Activated T-cell treated with anti-CD3 and anti-CD28 coated beads, Interleukin-2, amount 50 U/mL, for 24 hours (primary cell): ENCODE results near the gene ZHX3.

Experiments
- DNase-seq: peaks from one replicate; pipeline ENCODE4 v3.0.0-alpha.2; 2020
- H3K27ac Mint-ChIP-seq: 2 replicates; pipeline ENCODE4 v1.8.0; 2020; ENCODE audit warnings: mild to moderate bottlenecking, mixed read lengths
- H3K27me3 Mint-ChIP-seq: 2 replicates; pipeline ENCODE4 v1.8.0; 2020; ENCODE audit warnings: mixed read lengths
- H3K36me3 Mint-ChIP-seq: 2 replicates; pipeline ENCODE4 v1.8.0; 2020; ENCODE audit warnings: low read depth, mixed read lengths
- H3K4me1 Mint-ChIP-seq: 2 replicates; pipeline ENCODE4 v1.8.0; 2020; ENCODE audit warnings: low read depth, mixed read lengths
- H3K4me3 Mint-ChIP-seq: 2 replicates; pipeline ENCODE4 v1.8.0; 2020; ENCODE audit warnings: mild to moderate bottlenecking, moderate library complexity, mixed read lengths
- H3K9me3 Mint-ChIP-seq: 2 replicates; pipeline ENCODE4 v1.8.0; 2020; ENCODE audit warnings: mixed read lengths

The ZHX3 gene

GRCh38 chr20:41276317-41276751, 41.2 kb downstream of the ZHX3 start:
- Mint-ChIP-seq H3K27me3 (no peaks in the 10 kb centered on the region), H3K27ac (no peak overlapping the region), H3K9me3 (no peaks in the 10 kb centered on the region), H3K4me1 (peaks cover 3% of the 10 kb centered on the region), H3K4me3 (no peak overlapping the region), H3K36me3 (no peaks in the 10 kb centered on the region)
- DNase-seq, result no peak

DNA sequence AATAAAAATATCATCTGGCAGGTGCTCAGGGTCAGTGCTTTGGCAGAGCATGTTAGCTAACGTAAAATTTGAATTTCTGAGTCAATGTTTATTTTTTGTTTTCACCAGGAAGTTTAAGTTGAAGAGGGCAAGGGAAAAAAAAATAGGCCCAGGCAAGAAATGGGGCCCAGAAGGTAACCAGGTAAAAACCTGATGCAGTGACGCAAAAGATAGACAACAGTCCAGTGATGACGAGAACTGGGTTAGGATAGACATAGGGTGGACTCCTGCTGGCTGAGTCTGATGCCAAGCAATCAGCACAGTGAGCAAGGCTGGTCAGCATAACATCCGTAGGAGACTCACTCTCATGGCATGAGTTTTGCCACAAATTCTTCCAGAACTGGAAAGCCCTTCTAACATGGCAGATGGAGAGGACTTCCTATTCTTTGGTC, 42.2 kb downstream of the ZHX3 start:
- Mint-ChIP-seq H3K27ac (no peak overlapping the region), H3K36me3 (no peaks in the 10 kb centered on the region), H3K27me3 (no peaks in the 10 kb centered on the region), H3K4me1 (peaks cover 3% of the 10 kb centered on the region), H3K4me3 (no peak overlapping the region), H3K9me3 (no peaks in the 10 kb centered on the region)
- DNase-seq, result no peak

DNA sequence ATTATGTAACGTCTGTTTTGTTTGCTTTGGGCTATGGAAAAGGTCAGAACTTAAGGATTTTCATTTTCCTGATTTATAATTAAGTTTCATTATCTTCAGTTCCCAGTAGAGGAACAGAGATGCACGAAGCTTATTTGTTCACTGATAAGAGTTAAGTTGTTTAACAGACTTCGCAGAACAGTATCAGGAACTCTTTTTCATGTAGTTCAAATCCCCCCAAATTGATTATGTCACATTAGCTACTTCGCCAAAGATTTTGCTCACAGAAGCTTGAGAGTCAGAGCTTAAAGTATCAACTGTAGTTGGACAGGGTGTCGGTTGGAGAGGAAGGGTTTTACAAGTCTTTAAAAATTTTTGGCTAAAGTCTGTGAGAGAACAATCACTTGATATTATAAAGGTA, 43.4 kb downstream of the ZHX3 start:
- Mint-ChIP-seq H3K4me3 (no peak overlapping the region), H3K4me1 (no peaks in the 10 kb centered on the region), H3K36me3 (no peaks in the 10 kb centered on the region), H3K9me3 (no peaks in the 10 kb centered on the region), H3K27ac (no peak overlapping the region), H3K27me3 (no peaks in the 10 kb centered on the region)
- DNase-seq, result no peak

GRCh38 chr20:41273445-41273844, 44.1 kb downstream of the ZHX3 start:
- Mint-ChIP-seq H3K9me3 (no peaks in the 10 kb centered on the region), H3K27ac (no peak overlapping the region), H3K4me3 (no peak overlapping the region), H3K36me3 (peaks cover 2% of the 10 kb centered on the region), H3K4me1 (no peaks in the 10 kb centered on the region), H3K27me3 (no peaks in the 10 kb centered on the region)
- no peak for DNase-seq

DNA sequence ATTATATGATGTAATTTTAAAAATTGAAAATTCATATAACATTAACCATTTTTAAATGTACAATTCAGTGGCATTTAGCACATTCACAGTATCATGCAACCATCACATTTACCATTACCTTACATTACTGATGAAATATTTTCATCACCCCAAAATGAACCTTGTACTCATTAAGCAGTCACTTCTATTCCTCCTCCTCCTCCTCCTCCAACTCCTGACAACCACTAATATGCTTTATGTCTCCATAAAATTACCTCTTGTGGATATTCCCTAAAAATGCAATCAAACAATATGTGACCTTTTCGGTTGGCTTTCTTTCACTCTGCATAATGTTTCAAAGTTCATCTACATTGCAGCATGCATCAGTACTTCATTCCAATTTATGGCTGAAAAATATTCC, 45.2 kb downstream of the ZHX3 start:
- Mint-ChIP-seq H3K36me3 (peaks cover 7% of the 10 kb centered on the region), H3K27me3 (no peaks in the 10 kb centered on the region), H3K27ac (no peak overlapping the region), H3K9me3 (no peaks in the 10 kb centered on the region), H3K4me3 (no peak overlapping the region), H3K4me1 (no peaks in the 10 kb centered on the region)
- DNase-seq, result no peak

DNA sequence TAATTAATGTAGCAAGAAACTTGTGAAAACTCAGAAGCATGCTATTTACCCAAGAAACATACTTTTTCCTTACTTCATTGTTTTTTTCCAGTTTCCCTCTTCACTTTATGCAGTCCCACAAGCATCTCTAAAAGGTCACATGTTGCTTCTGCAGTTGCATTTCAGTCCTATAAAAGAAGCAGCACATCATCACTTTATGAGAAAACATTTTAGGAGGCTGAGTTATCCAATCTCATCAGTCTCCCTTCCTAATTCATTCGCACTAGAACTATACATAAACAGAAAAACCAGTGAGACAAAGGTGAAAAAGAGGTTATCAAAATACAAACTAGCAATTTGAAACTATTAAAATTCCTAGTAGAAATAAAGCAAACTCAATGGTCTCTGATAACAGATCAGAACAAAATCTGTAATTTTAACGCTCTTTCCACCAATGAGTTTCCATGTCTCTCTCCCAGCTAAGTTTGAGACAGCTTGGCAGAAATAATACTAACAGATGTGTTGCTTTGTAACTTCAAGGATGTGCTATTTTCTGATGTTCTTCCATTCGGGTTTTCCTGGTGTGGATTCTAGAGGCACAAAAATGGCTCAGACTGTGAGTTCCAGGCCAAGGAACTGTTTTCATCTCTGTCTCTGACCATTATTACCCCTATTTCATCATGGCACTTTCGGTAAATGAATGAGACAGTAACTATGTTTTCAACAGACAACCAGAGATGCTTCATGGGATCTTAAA, 48.4 kb downstream of the ZHX3 start:
- Mint-ChIP-seq H3K27me3 (no peaks in the 10 kb centered on the region), H3K4me1 (no peaks in the 10 kb centered on the region), H3K4me3 (no peak overlapping the region), H3K27ac (no peak overlapping the region), H3K36me3 (peaks cover 11% of the 10 kb centered on the region), H3K9me3 (no peaks in the 10 kb centered on the region)
- DNase-seq, result no peak

- no peak overlapping the region for H3K27ac Mint-ChIP-seq
- no peaks in the 10 kb centered on the region for H3K9me3 Mint-ChIP-seq
- no peaks in the 10 kb centered on the region for H3K27me3 Mint-ChIP-seq
- H3K36me3 Mint-ChIP-seq, result peaks cover 11% of the 10 kb centered on the region
- no peaks in the 10 kb centered on the region for H3K4me1 Mint-ChIP-seq
- DNase-seq, result no peak
- no peak overlapping the region for H3K4me3 Mint-ChIP-seq
Measured at GRCh38 chr20:41268402-41268801, 49.1 kb downstream of the ZHX3 start.

DNA sequence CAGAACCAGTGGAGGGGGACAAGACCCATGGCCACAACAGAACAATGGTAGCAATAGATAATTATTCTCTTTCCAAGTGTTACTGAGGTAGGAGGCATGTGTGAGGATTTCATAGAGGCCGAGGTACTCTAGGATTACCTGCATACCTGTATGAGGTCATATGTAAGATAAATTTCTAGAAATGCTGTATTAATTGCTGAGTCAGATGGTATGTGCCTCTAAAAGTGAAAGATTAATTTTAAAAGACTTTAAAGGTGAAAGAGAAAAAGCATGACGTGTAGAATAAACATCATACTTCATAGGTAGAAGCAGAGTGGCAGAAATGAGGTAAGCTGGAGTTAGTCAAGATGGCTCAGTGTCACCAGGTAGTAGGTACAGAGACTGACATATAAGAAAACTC, 51.6 kb downstream of the ZHX3 start:
- Mint-ChIP-seq H3K9me3 (no peaks in the 10 kb centered on the region), H3K27me3 (no peaks in the 10 kb centered on the region), H3K27ac (no peak overlapping the region), H3K4me1 (no peaks in the 10 kb centered on the region), H3K36me3 (peaks cover 11% of the 10 kb centered on the region), H3K4me3 (no peak overlapping the region)
- no peak for DNase-seq

DNA sequence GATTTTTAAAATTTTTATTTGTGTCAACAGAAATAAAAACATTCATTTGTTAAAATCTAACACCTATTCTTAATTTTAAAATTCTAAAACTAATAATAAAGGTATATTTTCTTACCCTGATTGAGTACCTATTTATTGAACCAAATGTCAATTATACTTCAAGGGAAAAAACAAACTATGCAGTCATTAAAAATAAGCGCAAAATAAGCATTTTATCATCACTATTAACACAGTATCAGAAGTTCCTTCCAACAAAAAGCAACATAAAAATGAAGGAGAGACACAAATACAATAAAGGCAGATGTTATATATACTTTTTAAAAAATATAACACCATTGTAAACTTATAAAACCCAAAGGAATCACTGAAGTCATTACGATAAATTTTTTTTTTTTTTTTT, 52.7 kb downstream of the ZHX3 start:
- no peaks in the 10 kb centered on the region for H3K9me3 Mint-ChIP-seq
- no peak overlapping the region for H3K4me3 Mint-ChIP-seq
- H3K27me3 Mint-ChIP-seq, result no peaks in the 10 kb centered on the region
- H3K4me1 Mint-ChIP-seq, result no peaks in the 10 kb centered on the region
- no peak overlapping the region for H3K27ac Mint-ChIP-seq
- no peak for DNase-seq
- peaks cover 11% of the 10 kb centered on the region for H3K36me3 Mint-ChIP-seq

GRCh38 chr20:41261790-41262717, 55.5 kb downstream of the ZHX3 start:
- DNase-seq, result no peak
- H3K4me3 Mint-ChIP-seq, result no peak overlapping the region
- H3K36me3 Mint-ChIP-seq, result peaks cover 2% of the 10 kb centered on the region
- H3K27me3 Mint-ChIP-seq, result no peaks in the 10 kb centered on the region
- no peaks in the 10 kb centered on the region for H3K9me3 Mint-ChIP-seq
- H3K27ac Mint-ChIP-seq, result no peak overlapping the region
- H3K4me1 Mint-ChIP-seq, result no peaks in the 10 kb centered on the region

GRCh38 chr20:41261260-41261659, 56.3 kb downstream of the ZHX3 start:
- Mint-ChIP-seq H3K9me3 (no peaks in the 10 kb centered on the region), H3K4me3 (no peak overlapping the region), H3K36me3 (peaks cover 1% of the 10 kb centered on the region), H3K27ac (no peak overlapping the region), H3K27me3 (no peaks in the 10 kb centered on the region), H3K4me1 (no peaks in the 10 kb centered on the region)
- DNase-seq, result no peak

- Mint-ChIP-seq H3K27me3 (no peaks in the 10 kb centered on the region), H3K4me3 (no peak overlapping the region), H3K9me3 (no peaks in the 10 kb centered on the region), H3K36me3 (no peaks in the 10 kb centered on the region), H3K4me1 (no peaks in the 10 kb centered on the region), H3K27ac (no peak overlapping the region)
- no peak for DNase-seq
Measured at GRCh38 chr20:41260734-41261220, 56.8 kb downstream of the ZHX3 start.

DNA sequence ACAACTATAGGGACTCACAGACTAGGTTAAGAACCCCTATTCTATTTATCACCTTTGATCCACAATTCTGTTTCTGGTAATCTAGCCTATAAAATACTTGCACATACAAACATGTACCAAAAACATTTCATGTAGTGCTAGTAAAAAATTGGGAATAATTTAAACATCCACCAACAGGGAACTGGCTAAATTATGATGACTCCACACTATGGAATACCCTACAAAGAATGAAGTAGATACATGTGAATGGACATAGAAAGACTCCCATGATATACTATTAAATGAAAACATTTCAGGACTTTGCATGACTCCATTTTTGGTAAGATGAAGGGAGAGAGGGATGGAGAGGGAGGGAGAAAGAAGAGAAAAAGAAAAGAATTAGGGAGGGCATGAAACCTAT, 58.2 kb downstream of the ZHX3 start:
- Mint-ChIP-seq H3K9me3 (no peaks in the 10 kb centered on the region), H3K4me3 (no peak overlapping the region), H3K4me1 (no peaks in the 10 kb centered on the region), H3K27me3 (no peaks in the 10 kb centered on the region), H3K36me3 (no peaks in the 10 kb centered on the region), H3K27ac (no peak overlapping the region)
- no peak for DNase-seq

DNA sequence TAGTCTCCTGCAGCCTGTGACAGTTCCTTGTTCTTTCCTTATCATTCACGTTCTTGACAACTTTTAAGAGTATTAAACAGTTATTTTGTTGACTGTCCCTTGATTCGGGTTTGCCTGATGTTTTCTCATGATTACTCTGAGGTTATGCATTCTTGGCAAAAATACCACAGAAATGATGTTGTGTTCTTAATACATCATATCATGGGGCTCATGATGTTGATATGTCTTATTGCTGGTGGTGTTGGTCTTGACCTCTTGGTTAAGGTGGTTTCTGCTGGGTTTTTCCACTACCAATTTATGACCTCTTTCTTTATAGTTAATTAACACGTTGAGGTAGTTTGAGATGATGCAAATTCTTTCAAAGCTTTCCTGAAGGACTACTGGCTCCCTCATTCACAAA, 59.1 kb downstream of the ZHX3 start:
- Mint-ChIP-seq H3K27ac (no peak overlapping the region), H3K27me3 (no peaks in the 10 kb centered on the region)
- no peak for DNase-seq

DNA sequence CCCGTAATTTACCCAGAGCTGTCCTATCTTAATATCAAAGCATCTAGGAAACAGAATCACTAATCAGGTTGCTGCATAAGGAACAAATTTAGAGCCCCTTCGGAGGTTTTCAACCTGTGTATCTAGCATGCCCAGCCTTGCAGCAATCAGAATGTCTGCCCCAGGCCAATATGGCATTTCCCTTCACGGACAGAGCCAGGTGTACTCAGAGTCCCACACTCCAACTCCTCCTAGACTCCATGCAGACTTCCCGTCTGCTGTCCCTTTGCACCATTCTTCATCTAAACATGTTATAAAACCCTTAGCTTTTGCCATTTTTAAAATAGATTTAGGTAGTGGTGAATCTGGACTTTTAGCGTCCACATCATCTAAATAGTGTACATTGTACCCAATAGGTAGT, 61.0 kb downstream of the ZHX3 start:
- Mint-ChIP-seq H3K27ac (no peak overlapping the region), H3K36me3 (no peaks in the 10 kb centered on the region), H3K4me1 (no peaks in the 10 kb centered on the region), H3K9me3 (no peaks in the 10 kb centered on the region), H3K27me3 (no peaks in the 10 kb centered on the region), H3K4me3 (no peak overlapping the region)
- DNase-seq, result no peak

More for the DNA sequence above, 59.1 kb downstream of the ZHX3 start:
- Mint-ChIP-seq H3K9me3 (no peaks in the 10 kb centered on the region), H3K4me1 (no peaks in the 10 kb centered on the region), H3K4me3 (no peak overlapping the region), H3K36me3 (no peaks in the 10 kb centered on the region)
